Liver (tissue), 9 donors: ENCODE measurements around the gene DPM3. TPM values are rescaled to one million over a fixed set of nuclear protein-coding genes. Genes with fewer than 3 reads are reported as not detected.
A peak's percentile ranks its signal among the peaks of the same experiment; 100 is the strongest.

Experiments
- DNase-seq: peaks from one replicate; pipeline ENCODE4 v3.0.0-alpha.2; 2017; ENCODE audit warnings: low spot score
- H3K27ac ChIP-seq, 2 donors: one replicate each; pipeline ENCODE4 v1.7.0; 2013; ENCODE audit warnings: inconsistent platforms in 2 of 2, low read length in 2 of 2, control low read depth in 1 of 2, low read depth in 1 of 2, mild to moderate bottlenecking in 1 of 2
- H3K27me3 ChIP-seq, 4 donors: one replicate each; pipeline versions ENCODE4 v1.6.1 to v1.7.0; 2013; ENCODE audit warnings: low read length in 3 of 4, inconsistent platforms in 1 of 4, mild to moderate bottlenecking in 1 of 4, moderate library complexity in 1 of 4; ENCODE audit not compliant: control insufficient read depth in 4 of 4, insufficient read depth in 4 of 4
- H3K36me3 ChIP-seq, 4 donors: one replicate each; pipeline versions ENCODE4 v1.6.1 to v1.7.0; 2013; ENCODE audit warnings: low read length in 3 of 4, mild to moderate bottlenecking in 3 of 4, low read depth in 1 of 4, moderate library complexity in 1 of 4; ENCODE audit not compliant: control insufficient read depth in 4 of 4, insufficient read depth in 3 of 4
- H3K4me1 ChIP-seq, 4 donors: one replicate each; pipeline versions ENCODE4 v1.6.1 to v1.7.0; 2013; ENCODE audit warnings: low read length in 3 of 4, mild to moderate bottlenecking in 3 of 4, moderate library complexity in 1 of 4; ENCODE audit not compliant: control insufficient read depth in 4 of 4, insufficient read depth in 4 of 4
- H3K4me3 ChIP-seq, 3 donors: one replicate each; pipeline versions ENCODE4 v1.6.1 to v1.7.0; 2013; ENCODE audit warnings: low read length in 3 of 3, control low read depth in 1 of 3, low read depth in 1 of 3, mild to moderate bottlenecking in 1 of 3
- H3K9ac ChIP-seq, 2 donors: one replicate each; pipeline ENCODE4 v1.7.0; 2013; ENCODE audit warnings: low read length in 2 of 2, mild to moderate bottlenecking in 2 of 2, moderate library complexity in 2 of 2, control low read depth in 1 of 2, low read depth in 1 of 2
- H3K9me3 ChIP-seq, 4 donors: one replicate each; pipeline versions ENCODE4 v1.6.1 to v1.7.0; 2013; ENCODE audit warnings: low read length in 3 of 4; ENCODE audit not compliant: control insufficient read depth in 4 of 4
- CTCF ChIP-seq: fragments of 150-350 bp; IDR thresholded peaks from 2 replicates; pipeline ENCODE4 v1.5.1; 2017; ENCODE audit warnings: improper control_type of control experiment, low read depth, low read length; ENCODE audit not compliant: missing input control
- EGR1 ChIP-seq, 2 donors: IDR thresholded peaks; 2 replicates each; pipeline ENCODE4 v1.6.1; 2016 to 2018; ENCODE audit warnings: antibody characterized with exemption in 2 of 2, low read depth in 2 of 2
- FOXA1 ChIP-seq: IDR thresholded peaks from 2 replicates; pipeline ENCODE4 v1.6.1; 2016; ENCODE audit warnings: antibody characterized with exemption
- FOXA2 ChIP-seq: IDR thresholded peaks from 2 replicates; pipeline ENCODE4 v1.6.1; 2016; ENCODE audit warnings: antibody characterized with exemption
- GABPA ChIP-seq, 2 donors: IDR thresholded peaks in 1 of 2; conservative IDR thresholded peaks in 1 of 2; 2 replicates each; pipeline ENCODE4 v1.6.1; 2016; ENCODE audit warnings: antibody characterized with exemption in 2 of 2, mild to moderate bottlenecking in 1 of 2, moderate library complexity in 1 of 2
- HNF4A ChIP-seq, 2 donors: conservative IDR thresholded peaks; 2 replicates each; pipeline ENCODE4 v1.6.1; 2016; ENCODE audit warnings: antibody characterized with exemption in 2 of 2, mild to moderate bottlenecking in 2 of 2
- HNF4G ChIP-seq: IDR thresholded peaks from 2 replicates; pipeline ENCODE4 v1.6.1; 2016; ENCODE audit warnings: antibody characterized with exemption
- JUND ChIP-seq, 2 donors: IDR thresholded peaks; 2 replicates each; pipeline ENCODE4 v1.6.1; 2016; ENCODE audit warnings: antibody characterized with exemption in 2 of 2
- NR2F2 ChIP-seq: IDR thresholded peaks from 2 replicates; pipeline ENCODE4 v1.6.1; 2016; ENCODE audit warnings: antibody characterized with exemption
- RAD21 ChIP-seq, 2 donors: IDR thresholded peaks; 2 replicates each; pipeline ENCODE4 v1.6.1; 2016; ENCODE audit warnings: antibody characterized with exemption in 2 of 2, mild to moderate bottlenecking in 2 of 2
- REST ChIP-seq: IDR thresholded peaks from 2 replicates; pipeline ENCODE4 v1.6.1; 2016; ENCODE audit warnings: antibody characterized with exemption, mild to moderate bottlenecking
- RXRA ChIP-seq, 2 donors: IDR thresholded peaks; 2 replicates each; pipeline ENCODE4 v1.6.1; 2017 to 2018; ENCODE audit warnings: antibody characterized with exemption in 2 of 2, mild to moderate bottlenecking in 1 of 2
- SP1 ChIP-seq: IDR thresholded peaks from 2 replicates; pipeline ENCODE4 v1.6.1; 2018; ENCODE audit warnings: antibody characterized with exemption, mild to moderate bottlenecking
- TAF1 ChIP-seq: conservative IDR thresholded peaks from 2 replicates; pipeline ENCODE4 v1.6.1; 2016; ENCODE audit warnings: antibody characterized with exemption, mild to moderate bottlenecking
- YY1 ChIP-seq: IDR thresholded peaks from 2 replicates; pipeline ENCODE4 v1.6.1; 2016; ENCODE audit warnings: antibody characterized with exemption, mild to moderate bottlenecking
- WGBS: extraction: QIAGEN DNeasy Blood & Tissue Kit; methylation state at CpG from one replicate; pipeline ENCODE4 v1.1.7; 2013; 5-methylcytosine and 5-hydroxymethylcytosine counted together
- polyA plus RNA-seq, 2 donors: library from polyadenylated mRNA; stranded (reverse) in 1 of 2; unstranded in 1 of 2; fragments of 200-250 nt in 1 of 2; fragments of >200 nt in 1 of 2; fragmentation: Nextera tagmentation in 1 of 2; extraction: Ambion mirVana in 1 of 2; gene quantifications; one replicate each; pipeline versions ENCODE4 v1.2.1 to v1.2.3, GENCODE V29; 2013 to 2015
- total RNA-seq, 2 donors: library from RNA; depleted of rRNA; stranded (reverse); fragments of >200 nt; gene quantifications; one replicate each; pipeline ENCODE4 v1.2.3, GENCODE V29; 2014
- TF ChIP-seq, protein P1 (sequence below): IDR thresholded peaks from 2 replicates; pipeline ENCODE4 v1.6.1; 2016; ENCODE audit warnings: antibody characterized with exemption
- TF ChIP-seq, protein P2 (sequence below): IDR thresholded peaks from 2 replicates; pipeline ENCODE4 v1.6.1; 2016; ENCODE audit warnings: antibody characterized with exemption
- donor health status: healthy.
- donor health status: healthy.
- donor health status: healthy.
- donor health status: healthy.
- donor health status: healthy.

Gene DPM3
- total and polyA plus RNA-seq, 4 donors: 27.3 to 134 (median 69.1) TPM

- Histone ChIP-seq H3K9ac (no peak overlapping the region), H3K9me3 (no peaks in the 10 kb centered on the region), H3K27me3 (no peaks in the 10 kb centered on the region), H3K4me3 (peak overlapping the region in 1 of 3 donors; percentile 12), H3K4me1 (peaks cover 0 to 56% (median 38%) of the 10 kb centered on the region in 4 donors), H3K27ac (peak overlapping the region; percentile 43 to 99), H3K36me3 (peaks cover 2 to 16% (median 12%) of the 10 kb centered on the region in 4 donors)
- 44% methylated on average over 6 of the region's 6 CpGs for WGBS
- TF ChIP-seq HNF4G (no peak), HNF4A (conservative IDR thresholded peaks at IDR 0.05) (no peak), CTCF (no peak), FOXA2 (no peak), REST (no peak), SP1 (no peak), EGR1 (IDR thresholded peaks at IDR 0.05; ENCODE audit: low read depth in 2 of 2) (no peak), JUND (IDR thresholded peaks at IDR 0.05) (no peak), RAD21 (IDR thresholded peaks at IDR 0.05) (no peak), YY1 (no peak), NR2F2 (no peak), RXRA (IDR thresholded peaks at IDR 0.05) (no peak), GABPA (IDR thresholded peaks at IDR 0.05 in 1 of 2, conservative IDR thresholded peaks at IDR 0.05 in 1 of 2) (no peak), TAF1 (no peak), FOXA1 (no peak)
- TF ChIP-seq, protein P1, sequence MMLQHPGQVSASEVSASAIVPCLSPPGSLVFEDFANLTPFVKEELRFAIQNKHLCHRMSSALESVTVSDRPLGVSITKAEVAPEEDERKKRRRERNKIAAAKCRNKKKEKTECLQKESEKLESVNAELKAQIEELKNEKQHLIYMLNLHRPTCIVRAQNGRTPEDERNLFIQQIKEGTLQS: no peak
- TF ChIP-seq, protein P2, sequence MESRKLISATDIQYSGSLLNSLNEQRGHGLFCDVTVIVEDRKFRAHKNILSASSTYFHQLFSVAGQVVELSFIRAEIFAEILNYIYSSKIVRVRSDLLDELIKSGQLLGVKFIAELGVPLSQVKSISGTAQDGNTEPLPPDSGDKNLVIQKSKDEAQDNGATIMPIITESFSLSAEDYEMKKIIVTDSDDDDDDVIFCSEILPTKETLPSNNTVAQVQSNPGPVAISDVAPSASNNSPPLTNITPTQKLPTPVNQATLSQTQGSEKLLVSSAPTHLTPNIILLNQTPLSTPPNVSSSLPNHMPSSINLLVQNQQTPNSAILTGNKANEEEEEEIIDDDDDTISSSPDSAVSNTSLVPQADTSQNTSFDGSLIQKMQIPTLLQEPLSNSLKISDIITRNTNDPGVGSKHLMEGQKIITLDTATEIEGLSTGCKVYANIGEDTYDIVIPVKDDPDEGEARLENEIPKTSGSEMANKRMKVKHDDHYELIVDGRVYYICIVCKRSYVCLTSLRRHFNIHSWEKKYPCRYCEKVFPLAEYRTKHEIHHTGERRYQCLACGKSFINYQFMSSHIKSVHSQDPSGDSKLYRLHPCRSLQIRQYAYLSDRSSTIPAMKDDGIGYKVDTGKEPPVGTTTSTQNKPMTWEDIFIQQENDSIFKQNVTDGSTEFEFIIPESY: no peak
- no peak for DNase-seq
These were observed 3.6 kb downstream of the DPM3 start for GRCh38 chr1:155136748-155137147.
